CD14-positive monocyte (primary cell): ENCODE measurements around the gene MAPK14. TPM values are rescaled to one million over a fixed set of nuclear protein-coding genes. Genes with fewer than 3 reads are reported as not detected.

ENCODE experiments used
- DNase-seq, 3 donors: peaks; one replicate each; pipeline ENCODE4 v3.0.0-alpha.2; 2011 to 2022
- H2AFZ ChIP-seq: 2 replicates; pipeline ENCODE4 v1.6.0; 2012; ENCODE audit warnings: mild to moderate bottlenecking, low read depth, low read length, inconsistent platforms; ENCODE audit not compliant: insufficient read depth, poor library complexity, severe bottlenecking
- H3K27ac ChIP-seq, 2 donors: 1 replicate in 1 of 2; 2 replicates in 1 of 2; pipeline ENCODE4 v1.5.1; 2012 to 2013; ENCODE audit warnings: low read length in 2 of 2, control low read depth in 1 of 2, inconsistent platforms in 1 of 2, low read depth in 1 of 2, mild to moderate bottlenecking in 1 of 2
- H3K27me3 ChIP-seq, 2 donors: one replicate each; pipeline versions ENCODE4 v1.6.0 to v1.6.1; 2011 to 2013; ENCODE audit warnings: low read length in 2 of 2; ENCODE audit not compliant: control insufficient read depth in 2 of 2, insufficient read depth in 2 of 2
- H3K36me3 ChIP-seq, 2 donors: replicated peaks in 1 of 2; 1 replicate in 1 of 2; 2 replicates in 1 of 2; pipeline versions ENCODE4 v1.5.1 to v1.6.1; 2012 to 2013; ENCODE audit warnings: low read length in 2 of 2, control low read depth in 1 of 2, inconsistent platforms in 1 of 2, mild to moderate bottlenecking in 1 of 2; ENCODE audit not compliant: insufficient read depth in 2 of 2, control insufficient read depth in 1 of 2
- H3K4me1 ChIP-seq, 2 donors: 1 replicate in 1 of 2; 2 replicates in 1 of 2; pipeline versions ENCODE4 v1.5.1 to v1.6.1; 2012 to 2013; ENCODE audit warnings: low read length in 2 of 2, control low read depth in 1 of 2, inconsistent platforms in 1 of 2, mild to moderate bottlenecking in 1 of 2, moderate library complexity in 1 of 2; ENCODE audit not compliant: insufficient read depth in 2 of 2, control insufficient read depth in 1 of 2
- H3K4me2 ChIP-seq: replicated peaks from 2 replicates; pipeline ENCODE3; 2012; ENCODE audit warnings: low read length, moderate library complexity, mild to moderate bottlenecking; ENCODE audit not compliant: poor library complexity, severe bottlenecking; ENCODE audit errors: extremely low read depth
- H3K4me3 ChIP-seq, 3 experiments: fragments of 200-600 bp in 1 of 3; sonication (generic) in 1 of 3; replicated peaks in 1 of 3; 1 replicate in 2 of 3; 2 replicates in 1 of 3; pipeline ENCODE4 v1.5.1; 2011 to 2013; ENCODE audit warnings: low read length in 3 of 3, mild to moderate bottlenecking in 3 of 3, control low read depth in 2 of 3, low read depth in 2 of 3, inconsistent platforms in 1 of 3, moderate library complexity in 1 of 3
- H3K79me2 ChIP-seq: 2 replicates; pipeline ENCODE4 v1.6.0; 2012; ENCODE audit warnings: mild to moderate bottlenecking, control low read depth, inconsistent platforms, low read length, moderate library complexity; ENCODE audit not compliant: insufficient read depth
- H3K9ac ChIP-seq: 2 replicates; pipeline ENCODE4 v1.6.0; 2017; ENCODE audit warnings: low read length, mild to moderate bottlenecking; ENCODE audit not compliant: insufficient read depth, poor library complexity, severe bottlenecking
- H3K9me3 ChIP-seq, 2 donors: replicated peaks in 1 of 2; 1 replicate in 1 of 2; 2 replicates in 1 of 2; pipeline versions ENCODE4 v1.5.1 to v1.6.1; 2012 to 2013; ENCODE audit warnings: low read length in 2 of 2, control low read depth in 1 of 2; ENCODE audit not compliant: control insufficient read depth in 1 of 2, insufficient read depth in 1 of 2
- H4K20me1 ChIP-seq: 2 replicates; pipeline ENCODE4 v1.6.0; 2012; ENCODE audit warnings: mild to moderate bottlenecking, low read length, control low read depth, moderate library complexity; ENCODE audit not compliant: insufficient read depth
- H3K27ac Mint-ChIP-seq, 7 donors: one replicate each; pipeline ENCODE4 v1.8.0; 2020; ENCODE audit warnings: mild to moderate bottlenecking in 7 of 7, mixed read lengths in 7 of 7, moderate library complexity in 6 of 7, inconsistent platforms in 2 of 7
- H3K27me3 Mint-ChIP-seq, 3 donors: one replicate each; pipeline ENCODE4 v1.8.0; 2021 to 2022; ENCODE audit warnings: low read depth in 3 of 3, mild to moderate bottlenecking in 3 of 3, mixed read lengths in 3 of 3, moderate library complexity in 3 of 3, inconsistent platforms in 1 of 3
- H3K36me3 Mint-ChIP-seq, 2 donors: one replicate each; pipeline ENCODE4 v1.8.0; 2020; ENCODE audit warnings: mixed read lengths in 2 of 2, inconsistent platforms in 1 of 2, mild to moderate bottlenecking in 1 of 2
- H3K4me1 Mint-ChIP-seq: one replicate; pipeline ENCODE4 v1.8.0; 2020; ENCODE audit warnings: mild to moderate bottlenecking, mixed read lengths
- H3K4me3 Mint-ChIP-seq, 2 donors: one replicate each; pipeline ENCODE4 v1.8.0; 2020; ENCODE audit warnings: mild to moderate bottlenecking in 2 of 2, mixed read lengths in 2 of 2, moderate library complexity in 1 of 2
- H3K9me3 Mint-ChIP-seq, 7 donors: one replicate each; pipeline ENCODE4 v1.8.0; 2020 to 2022; ENCODE audit warnings: mixed read lengths in 7 of 7, mild to moderate bottlenecking in 6 of 7, moderate library complexity in 6 of 7, inconsistent platforms in 2 of 7
- WGBS: methylation state at CpG from one replicate; pipeline ENCODE4 v1.1.5; 2013; ENCODE audit warnings: missing lambda C conversion rate; ENCODE audit not compliant: insufficient coverage; 5-methylcytosine and 5-hydroxymethylcytosine counted together
- intact Hi-C, 2 donors: fragments of 100-400 bp; cut with micrococcal nuclease; formaldehyde crosslinking; loops; one replicate each; pipeline versions ENCODE4 v1.15.0 to v1.15.1; 2023
- polyA plus RNA-seq, 3 donors: library from polyadenylated mRNA; depleted of rRNA in 1 of 3; unstranded in 2 of 3; stranded (reverse) in 1 of 3; fragments of 300-500 nt in 2 of 3; fragments of >200 nt in 1 of 3; fragmentation: Illumina TruSeq in 2 of 3; gene quantifications; 1 replicate in 2 of 3; 2 replicates in 1 of 3; pipeline ENCODE4 v1.2.3, GENCODE V29; 2012 to 2021
- TF ChIP-seq, protein P1 (sequence below): fragments of 200-600 bp; IDR thresholded peaks from one replicate; pipeline ENCODE4 v1.8.0; 2022; ENCODE audit warnings: antibody characterized with exemption, mild to moderate bottlenecking

Gene MAPK14
- polyA plus RNA-seq, 3 donors, result 56.6 to 96.6 (median 83.7) TPM

DNA sequence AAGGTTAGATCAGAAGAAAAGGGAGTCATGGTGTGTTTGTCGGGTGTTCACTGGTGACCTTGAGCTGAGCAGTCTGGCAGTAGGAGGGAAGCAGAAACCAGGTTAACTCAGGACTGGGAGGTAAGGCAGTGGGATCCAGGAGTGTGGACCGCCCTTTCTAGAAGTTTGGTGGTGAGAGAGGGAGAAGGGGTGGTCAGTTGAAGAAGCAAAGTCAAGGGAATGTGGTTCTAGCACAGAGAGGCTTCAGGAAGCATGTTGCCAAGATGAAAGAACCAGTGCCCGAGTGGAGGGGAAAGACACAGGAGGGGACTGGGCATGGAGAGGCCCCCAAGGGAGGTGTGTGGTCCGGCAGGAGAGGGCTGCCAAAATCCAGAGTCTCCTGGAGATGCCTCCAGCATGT lies 106.3 kb downstream of the MAPK14 start:
- Histone ChIP-seq H4K20me1 (no peaks in the 10 kb centered on the region), H3K36me3 (peaks cover 0 to 3% of the 10 kb centered on the region in 2 donors), H2AFZ (no peak overlapping the region), H3K4me3 (no peak overlapping the region), H3K27ac (no peak overlapping the region), H3K27me3 (peaks cover 0 to 5% of the 10 kb centered on the region in 2 donors), H3K9ac (no peak overlapping the region), H3K79me2 (no peaks in the 10 kb centered on the region), H3K4me2 (no peak overlapping the region), H3K4me1 (peaks cover 26 to 33% of the 10 kb centered on the region in 2 donors), H3K9me3 (no peaks in the 10 kb centered on the region)
- H3K4me3 Mint-ChIP-seq, result no peak overlapping the region
- 88% methylated on average over 3 of the region's 4 CpGs for WGBS
- peaks cover 15 to 16% (median 16%) of the 10 kb centered on the region in 3 donors for H3K27me3 Mint-ChIP-seq
- intact Hi-C loops, result no loop called here
- H3K4me1 Mint-ChIP-seq, result peaks cover 34% of the 10 kb centered on the region
- no peak for DNase-seq
- no peak overlapping the region for H3K27ac Mint-ChIP-seq
- TF ChIP-seq, protein P1, sequence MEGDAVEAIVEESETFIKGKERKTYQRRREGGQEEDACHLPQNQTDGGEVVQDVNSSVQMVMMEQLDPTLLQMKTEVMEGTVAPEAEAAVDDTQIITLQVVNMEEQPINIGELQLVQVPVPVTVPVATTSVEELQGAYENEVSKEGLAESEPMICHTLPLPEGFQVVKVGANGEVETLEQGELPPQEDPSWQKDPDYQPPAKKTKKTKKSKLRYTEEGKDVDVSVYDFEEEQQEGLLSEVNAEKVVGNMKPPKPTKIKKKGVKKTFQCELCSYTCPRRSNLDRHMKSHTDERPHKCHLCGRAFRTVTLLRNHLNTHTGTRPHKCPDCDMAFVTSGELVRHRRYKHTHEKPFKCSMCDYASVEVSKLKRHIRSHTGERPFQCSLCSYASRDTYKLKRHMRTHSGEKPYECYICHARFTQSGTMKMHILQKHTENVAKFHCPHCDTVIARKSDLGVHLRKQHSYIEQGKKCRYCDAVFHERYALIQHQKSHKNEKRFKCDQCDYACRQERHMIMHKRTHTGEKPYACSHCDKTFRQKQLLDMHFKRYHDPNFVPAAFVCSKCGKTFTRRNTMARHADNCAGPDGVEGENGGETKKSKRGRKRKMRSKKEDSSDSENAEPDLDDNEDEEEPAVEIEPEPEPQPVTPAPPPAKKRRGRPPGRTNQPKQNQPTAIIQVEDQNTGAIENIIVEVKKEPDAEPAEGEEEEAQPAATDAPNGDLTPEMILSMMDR, result no peak
- peaks cover 31 to 33% of the 10 kb centered on the region in 2 donors for H3K36me3 Mint-ChIP-seq
- peaks cover 0 to 2% (median 0%) of the 10 kb centered on the region in 7 donors for H3K9me3 Mint-ChIP-seq

DNA sequence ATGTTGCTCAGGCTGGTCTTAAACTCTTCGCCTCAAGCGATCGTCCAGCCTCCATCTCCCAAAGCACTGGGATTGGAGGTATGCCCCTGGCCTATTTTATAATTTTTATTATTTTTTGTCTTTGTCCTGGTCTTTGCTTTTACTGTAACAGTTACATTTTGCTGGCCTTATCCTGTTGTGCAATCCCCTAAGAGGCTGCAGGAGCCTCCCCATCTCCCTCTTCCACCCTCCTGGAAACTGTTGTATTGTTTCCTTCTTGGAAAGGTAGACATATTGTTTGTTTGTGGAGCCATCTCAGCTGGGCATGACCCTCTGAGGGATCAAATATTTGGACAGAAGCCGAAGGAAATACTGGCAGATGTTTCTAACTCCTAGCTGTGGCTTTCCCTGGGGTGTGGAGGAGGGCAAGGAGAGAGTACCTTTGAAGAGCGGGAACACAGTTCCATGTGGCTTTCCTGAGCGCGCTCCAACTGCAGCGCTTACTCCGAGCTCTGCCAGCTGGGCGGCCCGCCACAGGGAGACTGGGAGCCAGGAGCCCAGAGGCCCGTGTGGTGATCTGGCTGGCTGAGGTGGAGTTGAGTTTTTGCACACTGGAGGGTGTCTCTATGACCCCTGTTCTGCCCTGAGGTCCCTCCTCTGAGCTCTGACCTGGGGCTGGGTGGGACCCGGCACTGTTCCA lies 107.6 kb downstream of the MAPK14 start:
- Histone ChIP-seq H3K4me1 (peaks cover 28 to 36% of the 10 kb centered on the region in 2 donors), H3K4me3 (no peak overlapping the region), H3K36me3 (peaks cover 0 to 6% of the 10 kb centered on the region in 2 donors), H3K9me3 (no peaks in the 10 kb centered on the region), H3K27ac (no peak overlapping the region), H3K27me3 (peaks cover 0 to 5% of the 10 kb centered on the region in 2 donors), H3K4me2 (no peak overlapping the region), H3K9ac (no peak overlapping the region), H3K79me2 (no peaks in the 10 kb centered on the region), H4K20me1 (no peaks in the 10 kb centered on the region), H2AFZ (no peak overlapping the region)
- Mint-ChIP-seq H3K4me1 (peaks cover 38% of the 10 kb centered on the region), H3K9me3 (peaks cover 0 to 2% (median 0%) of the 10 kb centered on the region in 7 donors), H3K27ac (peak overlapping the region in 1 of 7 donors; percentile 7), H3K4me3 (no peak overlapping the region), H3K36me3 (peaks cover 35 to 37% of the 10 kb centered on the region in 2 donors), H3K27me3 (peaks cover 6 to 8% (median 6%) of the 10 kb centered on the region in 3 donors)
- TF ChIP-seq, protein P1, result no peak
- intact Hi-C loops, result no loop called here
- 88% methylated on average over 7 of the region's 13 CpGs for WGBS
- no peak for DNase-seq
